NK-92 (cell line): ENCODE measurements around the gene S100A5.

Source experiments
- DNase-seq: peaks from one replicate; lab custom pipeline; 2025; ENCODE audit not compliant: unreplicated experiment; lab: John Stamatoyannopoulos, UW

The S100A5 gene

DNA sequence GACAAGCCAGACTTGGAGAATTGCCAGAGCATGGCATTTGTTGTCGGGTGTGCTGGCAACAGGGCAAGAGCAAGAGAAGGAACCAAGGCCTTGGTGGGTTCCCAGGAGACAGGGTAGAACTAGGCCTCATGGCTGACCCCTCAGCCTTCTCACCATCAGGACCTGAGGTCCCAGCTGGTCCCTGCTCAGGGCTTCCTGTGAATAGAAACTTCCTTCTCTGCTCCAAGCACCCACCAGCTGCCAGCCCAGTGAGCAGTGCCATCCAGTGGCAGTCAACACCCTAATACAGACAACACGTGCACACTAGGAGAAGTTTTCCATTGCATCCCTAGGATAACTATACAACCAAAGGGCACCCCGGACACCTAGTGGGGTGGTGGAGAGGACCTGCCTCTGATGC is 27.7 kb downstream of the S100A5 start:
- DNase-seq = no peak

GRCh38 chr1:153510984-153511410 is 29.7 kb downstream of the S100A5 start:
- no peak for DNase-seq

- no peak for DNase-seq
Measured at GRCh38 chr1:153509729-153510354, 30.9 kb downstream of the S100A5 start.

- no peak for DNase-seq
Measured at GRCh38 chr1:153509036-153509435, 31.7 kb downstream of the S100A5 start.

GRCh38 chr1:153507926-153508583 is 32.7 kb downstream of the S100A5 start:
- DNase-seq = no peak

- DNase-seq = no peak
Measured at GRCh38 chr1:153506831-153507413, 33.8 kb downstream of the S100A5 start.

- no peak for DNase-seq
Measured at GRCh38 chr1:153506386-153506785, 34.3 kb downstream of the S100A5 start.

GRCh38 chr1:153505576-153505975 is 35.2 kb downstream of the S100A5 start:
- no peak for DNase-seq

GRCh38 chr1:153503766-153504165 is 37.0 kb downstream of the S100A5 start:
- no peak for DNase-seq

DNA sequence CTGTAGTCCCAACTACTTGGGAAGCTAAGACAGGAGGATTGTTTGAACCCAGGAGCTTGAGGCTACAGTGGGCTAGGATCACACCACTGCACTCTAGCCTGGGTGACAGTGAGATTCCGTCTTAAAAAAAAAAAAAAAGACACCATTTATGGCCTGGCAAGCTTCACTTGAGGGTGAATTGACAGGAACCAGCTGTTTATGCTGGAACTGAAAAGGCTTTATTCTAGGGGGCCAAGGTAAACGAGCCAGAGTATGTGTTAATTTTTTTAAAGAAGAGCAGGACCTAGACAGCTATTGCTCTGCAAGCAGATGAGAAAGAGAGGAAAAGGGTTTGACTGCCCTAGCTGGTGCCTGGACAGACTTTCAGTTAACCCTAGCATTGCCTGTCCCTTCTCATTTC is 42.0 kb downstream of the S100A5 start:
- no peak for DNase-seq

DNA sequence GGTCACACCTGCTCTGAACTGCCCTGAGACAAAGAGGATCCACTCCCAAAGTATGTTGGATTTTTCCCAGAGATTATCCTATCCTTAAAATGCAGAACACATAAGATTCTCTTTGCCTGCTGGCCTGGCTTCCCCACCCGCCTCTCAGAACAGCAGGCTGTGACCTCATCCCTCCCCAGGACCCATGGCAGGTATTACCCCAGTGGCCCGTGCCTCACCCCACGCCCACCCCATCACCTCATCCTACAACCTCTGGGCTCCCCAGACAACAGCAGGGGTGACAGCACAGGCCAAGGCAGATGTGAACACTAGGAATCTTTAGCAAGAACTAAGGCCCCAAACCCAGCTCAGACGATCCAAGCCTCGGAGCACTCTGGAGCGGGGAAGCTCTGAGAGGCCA is 45.2 kb downstream of the S100A5 start:
- DNase-seq = no peak

DNA sequence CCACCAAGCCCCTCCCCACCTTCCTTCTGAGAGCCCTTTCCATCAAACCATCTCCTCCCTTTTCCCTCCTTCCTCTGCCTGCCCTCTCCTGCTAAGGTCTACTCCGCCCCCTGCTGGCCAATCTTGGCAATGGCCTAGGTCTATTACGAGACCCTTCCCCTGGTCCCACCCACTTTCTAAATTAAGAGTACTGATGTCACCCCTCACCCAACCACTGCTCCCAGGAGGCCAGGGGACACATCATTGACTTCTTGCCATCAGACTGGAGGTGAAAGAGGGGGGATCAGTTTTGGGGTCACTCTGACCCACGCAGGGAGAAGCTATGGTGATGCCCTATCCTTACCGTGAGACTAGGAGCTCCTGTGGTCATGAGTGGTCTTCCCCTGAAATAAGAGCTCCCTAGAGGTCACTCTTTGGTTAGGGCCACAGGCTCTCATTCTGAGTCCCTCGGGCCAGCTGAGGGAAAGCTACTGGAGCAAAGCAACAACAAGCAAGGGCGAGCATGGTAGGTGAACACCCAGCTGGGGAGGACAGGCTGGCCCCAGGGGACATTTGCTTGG is 45.7 kb downstream of the S100A5 start:
- DNase-seq = no peak

GRCh38 chr1:153493343-153493960 is 47.3 kb downstream of the S100A5 start:
- DNase-seq = no peak

DNA sequence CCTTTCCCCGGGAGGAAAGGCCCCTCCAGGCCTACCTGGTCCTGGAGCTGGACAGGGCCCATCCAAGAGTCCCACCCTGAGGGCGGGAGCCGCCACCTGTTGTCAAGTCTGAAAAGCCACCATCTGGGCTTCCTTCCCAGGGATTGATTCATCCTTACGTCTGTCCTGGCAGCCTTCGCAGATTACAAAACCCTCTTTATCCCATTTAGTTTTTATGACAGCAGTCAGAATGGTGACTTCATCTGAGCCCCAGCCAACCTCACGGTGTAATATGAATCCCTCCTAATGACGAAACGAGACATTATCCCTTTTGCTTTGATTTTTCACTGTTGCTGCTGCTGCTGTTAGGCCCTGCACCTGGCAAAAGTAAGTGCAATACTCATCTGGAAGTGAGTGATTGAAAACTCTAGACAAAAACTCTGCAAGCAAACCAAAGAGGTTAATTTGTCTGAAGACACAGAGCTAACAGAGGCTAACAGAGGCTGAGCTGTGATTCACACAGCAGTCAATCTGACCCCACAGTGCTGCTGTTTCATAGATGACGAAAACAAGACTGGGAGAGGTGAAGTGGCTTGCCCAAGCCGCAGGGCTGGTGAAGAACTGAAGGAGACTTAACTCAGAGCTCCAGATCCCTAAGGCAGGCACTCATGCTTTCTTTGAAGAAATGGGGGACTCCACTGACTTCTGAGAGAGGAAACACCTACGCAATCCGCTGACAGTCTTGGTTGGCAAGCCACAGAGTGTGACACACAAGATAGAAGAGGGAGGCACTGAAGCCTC is 50.3 kb downstream of the S100A5 start:
- DNase-seq = peak; percentile 25

DNA sequence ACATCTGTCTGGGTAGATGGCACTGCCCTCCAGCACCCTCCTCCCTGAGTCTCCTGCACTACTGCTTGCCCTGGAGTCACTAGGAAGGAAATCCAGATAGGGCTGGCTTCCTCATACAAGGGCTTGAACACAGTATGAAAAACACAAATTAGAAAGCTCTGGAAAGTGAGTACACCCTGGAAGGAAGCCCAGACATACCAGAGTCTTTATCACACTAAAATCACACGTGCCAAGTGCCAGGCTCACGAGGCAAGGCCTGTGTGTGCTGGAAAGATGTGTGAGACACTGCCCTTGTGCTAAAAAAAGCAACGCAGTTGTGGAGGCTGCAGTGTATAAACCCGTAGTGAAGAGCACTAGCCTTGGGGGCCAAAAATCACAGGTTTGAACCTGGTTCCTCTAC is 52.0 kb downstream of the S100A5 start:
- DNase-seq = no peak

GRCh38 chr1:153487707-153488106 is 53.0 kb downstream of the S100A5 start:
- no peak for DNase-seq
